Caco-2 (cell line): ENCODE measurements around the gene TAT. TPM values are rescaled to one million over a fixed set of nuclear protein-coding genes. Genes with fewer than 3 reads are reported as not detected.
"Not testable (repeated sequence)": the region's sequence is repeated elsewhere in the genome, so short reads cannot be mapped to it uniquely, and the experiment has no call there.

Experiments
- BruUV-seq: library from RNA; stranded (reverse); fragments of 400-500 nt; replicated peaks from 2 replicates; lab custom pipeline; 2021; lab: Mats Ljungman, UMichigan
- CTCF ChIA-PET: fragments of 300-600 bp; sonication (Branson Sonifier 250); formaldehyde crosslinking; loops from one replicate; lab custom pipeline; 2022; ENCODE audit warnings: antibody characterized with exemption; lab: Charles Lee
- POLR2A ChIA-PET: fragments of 300-600 bp; sonication (Branson Sonifier 250); formaldehyde crosslinking; loops from one replicate; lab custom pipeline; 2022; ENCODE audit warnings: antibody characterized with exemption; lab: Charles Lee
- DNase-seq, 2 experiments: peaks; one replicate each; pipeline versions ENCODE4 v3.0.0 to v3.0.0-alpha.2; 2020 to 2022
- H3K27me3 ChIP-seq: replicated peaks from 2 replicates; pipeline ENCODE4 v1.6.0; 2011; ENCODE audit warnings: low read length; ENCODE audit not compliant: control insufficient read depth, insufficient read depth
- H3K36me3 ChIP-seq: 2 replicates; pipeline ENCODE4 v1.5.1; 2011; ENCODE audit warnings: low read length; ENCODE audit not compliant: control insufficient read depth, insufficient read depth
- H3K4me1 ChIP-seq: fragments of 250-450 bp; sonication (Bioruptor Pico); 2 replicates; pipeline ENCODE4 v1.5.1; 2020; ENCODE audit warnings: mild to moderate bottlenecking
- H3K4me3 ChIP-seq: 2 replicates; pipeline ENCODE4 v1.5.1; 2011; ENCODE audit warnings: low read depth, mild to moderate bottlenecking, control low read depth, low read length
- H3K9me3 ChIP-seq: fragments of 250-450 bp; sonication (Bioruptor Pico); 2 replicates; pipeline ENCODE4 v1.5.1; 2020; ENCODE audit warnings: mild to moderate bottlenecking, moderate library complexity
- H3K27ac Mint-ChIP-seq: one replicate; pipeline ENCODE4 v1.8.0; 2022; ENCODE audit warnings: mixed read lengths; ENCODE audit not compliant: unreplicated experiment
- H3K27me3 Mint-ChIP-seq: one replicate; pipeline ENCODE4 v1.8.0; 2022; ENCODE audit warnings: mixed read lengths; ENCODE audit not compliant: insufficient read depth, unreplicated experiment
- H3K36me3 Mint-ChIP-seq: one replicate; pipeline ENCODE4 v1.8.0; 2022; ENCODE audit warnings: mild to moderate bottlenecking, mixed read lengths; ENCODE audit not compliant: insufficient read depth, unreplicated experiment
- H3K4me1 Mint-ChIP-seq: one replicate; pipeline ENCODE4 v1.8.0; 2022; ENCODE audit warnings: low read depth, mixed read lengths; ENCODE audit not compliant: unreplicated experiment
- H3K4me3 Mint-ChIP-seq: one replicate; pipeline ENCODE4 v1.8.0; 2022; ENCODE audit warnings: mild to moderate bottlenecking, moderate library complexity, mixed read lengths; ENCODE audit not compliant: unreplicated experiment
- H3K9me3 Mint-ChIP-seq: one replicate; pipeline ENCODE4 v1.8.0; 2022; ENCODE audit warnings: mixed read lengths; ENCODE audit not compliant: unreplicated experiment
- CTCF ChIP-seq, 2 experiments: fragments of 200-600 bp in 1 of 2; IDR thresholded peaks; 1 replicate in 1 of 2; 2 replicates in 1 of 2; pipeline versions ENCODE4 v1.5.1 to v1.8.0; 2011 to 2022; ENCODE audit warnings: antibody characterized with exemption in 1 of 2, control low read depth in 1 of 2, inconsistent platforms in 1 of 2, low read depth in 1 of 2, low read length in 1 of 2, mild to moderate bottlenecking in 1 of 2, moderate library complexity in 1 of 2; ENCODE audit not compliant: insufficient read depth in 1 of 2, severe bottlenecking in 1 of 2, unreplicated experiment in 1 of 2
- intact Hi-C: fragments of 100-400 bp; cut with micrococcal nuclease; formaldehyde crosslinking; loops from one replicate; pipeline ENCODE4 v1.10.0; 2022; ENCODE audit not compliant: unreplicated experiment
- total RNA-seq: library from RNA; stranded (reverse); gene quantifications from 2 replicates; pipeline ENCODE4 v1.2.3, GENCODE V29; 2022

Gene TAT
- total RNA-seq, 1 experiment from 2014 or later: not detected

GRCh38 chr16:71565812-71566700 lies 10.8 kb downstream of the TAT start:
- intact Hi-C loops: loop anchor here (1.0 kb wide), 3 partner anchors 45 to 180 kb away; no protein-coding TSS in a partner anchor
- peak overlapping the region; percentile 94 for H3K4me3 Mint-ChIP-seq
- no TSS peak for BruUV-seq
- peak overlapping the region; percentile 44 for H3K4me3 ChIP-seq
- H3K9me3 Mint-ChIP-seq: peaks cover 14% of the 10 kb centered on the region
- TF ChIP-seq CTCF (IDR thresholded peaks at IDR 0.05; ENCODE audit: insufficient read depth in 1 of 2, low read depth in 1 of 2, low read length in 1 of 2, severe bottlenecking in 1 of 2, unreplicated experiment in 1 of 2): no peak
- peak overlapping the region; percentile 97 for H3K27ac Mint-ChIP-seq
- no peaks in the 10 kb centered on the region for H3K27me3 ChIP-seq
- ChIA-PET CTCF (interaction anchor here (0.9 to 2.7 kb wide), 11 partner anchors 9 to 395 kb away, joined by 3 to 124 read pairs (median 6); partner anchors contain the start of gene TAT), POLR2A (interaction anchor here (0.7 to 1.6 kb wide), 2 partner anchors 45 to 1483 kb away, joined by 9 to 15 read pairs; no protein-coding TSS in a partner anchor)
- H3K4me1 Mint-ChIP-seq: peaks cover 20% of the 10 kb centered on the region
- H3K9me3 ChIP-seq: peaks cover 18% of the 10 kb centered on the region
- H3K36me3 Mint-ChIP-seq: peaks cover 23% of the 10 kb centered on the region
- no peaks in the 10 kb centered on the region for H3K36me3 ChIP-seq
- H3K27me3 Mint-ChIP-seq: no peaks in the 10 kb centered on the region
- no peak for DNase-seq
- peaks cover 8% of the 10 kb centered on the region; the same call in 1 of the 2 replicates for H3K4me1 ChIP-seq

GRCh38 chr16:71564335-71564967 lies 12.4 kb downstream of the TAT start:
- no peak for DNase-seq
- H3K27me3 ChIP-seq: no peaks in the 10 kb centered on the region
- Mint-ChIP-seq H3K27ac (peak overlapping the region; percentile 97), H3K27me3 (no peaks in the 10 kb centered on the region), H3K4me3 (peak overlapping the region; percentile 94), H3K9me3 (peaks cover 14% of the 10 kb centered on the region), H3K4me1 (peaks cover 20% of the 10 kb centered on the region), H3K36me3 (peaks cover 23% of the 10 kb centered on the region)
- H3K9me3 ChIP-seq: peaks cover 19% of the 10 kb centered on the region
- POLR2A ChIA-PET: interaction anchor here (0.5 to 1.6 kb wide), 4 partner anchors 46 to 1794 kb away, joined by 4 to 9 read pairs (median 5); no protein-coding TSS in a partner anchor
- TSS peak; percentile 84 for BruUV-seq
- intact Hi-C loops: no loop called here
- peak overlapping the region; percentile 44 for H3K4me3 ChIP-seq
- H3K4me1 ChIP-seq: peaks cover 8% of the 10 kb centered on the region; the same call in 1 of the 2 replicates
- TF ChIP-seq CTCF (IDR thresholded peaks at IDR 0.05; ENCODE audit: insufficient read depth in 1 of 2, low read depth in 1 of 2, low read length in 1 of 2, severe bottlenecking in 1 of 2, unreplicated experiment in 1 of 2): no peak
- CTCF ChIA-PET: interaction anchor here (0.5 to 2.7 kb wide), 21 partner anchors 9 to 397 kb away, joined by 3 to 124 read pairs (median 5); partner anchors contain the start of genes AP1G1, MARVELD3 and TAT
- no peaks in the 10 kb centered on the region for H3K36me3 ChIP-seq

GRCh38 chr16:71562552-71562951 lies 14.3 kb downstream of the TAT start:
- peaks cover 20% of the 10 kb centered on the region for H3K4me1 Mint-ChIP-seq
- intact Hi-C loops: no loop called here
- H3K9me3 Mint-ChIP-seq: peaks cover 14% of the 10 kb centered on the region
- H3K27me3 Mint-ChIP-seq: no peaks in the 10 kb centered on the region
- H3K9me3 ChIP-seq: peaks cover 19% of the 10 kb centered on the region
- TF ChIP-seq CTCF (IDR thresholded peaks at IDR 0.05; ENCODE audit: insufficient read depth in 1 of 2, low read depth in 1 of 2, low read length in 1 of 2, severe bottlenecking in 1 of 2, unreplicated experiment in 1 of 2): no peak
- no peak overlapping the region for H3K4me3 Mint-ChIP-seq
- peaks cover 19% of the 10 kb centered on the region for H3K36me3 Mint-ChIP-seq
- no peaks in the 10 kb centered on the region for H3K36me3 ChIP-seq
- H3K4me3 ChIP-seq: no peak overlapping the region
- POLR2A ChIA-PET: no interaction called here
- CTCF ChIA-PET: no interaction called here
- no TSS peak for BruUV-seq
- H3K4me1 ChIP-seq: peaks cover 8% of the 10 kb centered on the region; the same call in 1 of the 2 replicates
- H3K27ac Mint-ChIP-seq: no peak overlapping the region
- H3K27me3 ChIP-seq: no peaks in the 10 kb centered on the region
- no peak for DNase-seq

- H3K4me1 ChIP-seq, POLR2A ChIA-PET, H3K27ac Mint-ChIP-seq, intact Hi-C loops, H3K4me3 Mint-ChIP-seq, H3K4me3 ChIP-seq, BruUV-seq, H3K36me3 ChIP-seq, H3K27me3 ChIP-seq, CTCF ChIA-PET, H3K27me3 Mint-ChIP-seq: not testable (repeated sequence)
- peak in 1 of 2 experiments; percentile 15 for DNase-seq
- peaks cover 19% of the 10 kb centered on the region for H3K9me3 ChIP-seq
- H3K4me1 Mint-ChIP-seq: peaks cover 20% of the 10 kb centered on the region
- peaks cover 14% of the 10 kb centered on the region for H3K9me3 Mint-ChIP-seq
- peaks cover 19% of the 10 kb centered on the region for H3K36me3 Mint-ChIP-seq
Measured at GRCh38 chr16:71561886-71562285, 15.0 kb downstream of the TAT start.
